Adrenal gland (tissue), 12 donors: ENCODE results near the gene SRM. TPM values are rescaled to one million over a fixed set of nuclear protein-coding genes. Genes with fewer than 3 reads are reported as not detected.
"Not testable (repeated sequence)": the region's sequence is repeated elsewhere in the genome, so short reads cannot be mapped to it uniquely, and the experiment has no call there.

Experiments
- DNase-seq, 7 donors: peaks; one replicate each; pipeline ENCODE4 v3.0.0-alpha.2; 2019 to 2020
- H3K27ac ChIP-seq, 5 donors: fragments of 200-600 bp; sonication (generic) in 4 of 5; 1 replicate in 3 of 5; 2 replicates in 2 of 5; pipeline versions ENCODE4 v1.5.1 to v1.8.0; 2016 to 2020; ENCODE audit warnings: mild to moderate bottlenecking in 1 of 5
- H3K27me3 ChIP-seq: fragments of 200-600 bp; 2 replicates; pipeline ENCODE4 v1.8.0; 2021
- H3K36me3 ChIP-seq, 2 donors: fragments of 200-600 bp; replicated peaks in 1 of 2; 1 replicate in 1 of 2; 2 replicates in 1 of 2; pipeline versions ENCODE4 v1.5.1 to v1.8.0; 2018 to 2022
- H3K4me1 ChIP-seq, 2 donors: fragments of 200-600 bp; replicated peaks in 1 of 2; 1 replicate in 1 of 2; 2 replicates in 1 of 2; pipeline versions ENCODE4 v1.5.1 to v1.8.0; 2018 to 2021
- H3K4me3 ChIP-seq, 4 donors: fragments of 200-600 bp; sonication (generic) in 3 of 4; one replicate each; pipeline ENCODE4 v1.5.1; 2016 to 2018
- H3K9me3 ChIP-seq, 3 donors: fragments of 200-600 bp; sonication (generic) in 1 of 3; replicated peaks in 1 of 3; 1 replicate in 2 of 3; 2 replicates in 1 of 3; pipeline versions ENCODE4 v1.5.1 to v1.8.0; 2016 to 2021
- POLR2A ChIP-seq, 2 donors: fragments of 450-650 bp; IDR thresholded peaks; one replicate each; pipeline ENCODE4 v1.6.1; 2017; ENCODE audit warnings: antibody characterized with exemption in 2 of 2, mild to moderate bottlenecking in 2 of 2, moderate library complexity in 1 of 2
- WGBS, 4 donors: extraction: QIAGEN DNeasy Blood & Tissue Kit in 2 of 4; methylation state at CpG; one replicate each; pipeline versions ENCODE4 v1.1.5 to v1.1.7; 2013 to 2017; 5-methylcytosine and 5-hydroxymethylcytosine counted together
- intact Hi-C, 2 donors: fragments of 100-400 bp; cut with DNase I; formaldehyde crosslinking; loops; one replicate each; pipeline versions ENCODE4 v1.14.1 to v1.15.0; 2022 to 2023
- polyA plus RNA-seq, 3 donors: library from polyadenylated mRNA; stranded (reverse); fragments of 200-250 nt in 2 of 3; fragments of 350-450 nt in 1 of 3; fragmentation: Illumina TruSeq in 1 of 3; extraction: RNeasy Lipid Tissue Mini Kit (QIAGEN cat#74804) in 1 of 3; gene quantifications; one replicate each; pipeline ENCODE4 v1.2.3, GENCODE V29; 2013 to 2014
- total RNA-seq, 9 donors: library from RNA; depleted of rRNA in 4 of 9; stranded (reverse); fragments of >200 nt in 4 of 9; fragments of 120-200 nt in 1 of 9; fragmentation: NEBNext Ultra II Directional in 1 of 9; extraction: Animal tissue kit (Norgen Biotek cat#: 25700) in 1 of 9; gene quantifications; one replicate each; pipeline versions ENCODE4 v1.1.0 to v1.2.4, GENCODE V29; 2013 to 2023
- TF ChIP-seq, protein P1 (sequence below), 6 experiments: fragments of 450-650 bp in 4 of 6; fragments of 200-600 bp in 2 of 6; sonication (generic) in 1 of 6; IDR thresholded peaks; 1 replicate in 5 of 6; 2 replicates in 1 of 6; pipeline versions ENCODE4 v1.5.1 to v1.8.0; 2016 to 2021; ENCODE audit warnings: antibody characterized with exemption in 6 of 6, mild to moderate bottlenecking in 2 of 6, moderate library complexity in 1 of 6
- donor health status: healthy with polysubstance abuse.
- donor health status: Bipolar disorder and iron deficiency.
- donor health status: DM: yes; HTN: yes; CAD: no.
- donor health status: DM: no; HTN: no; CAD: no.
- donor health status: DM: no; HTN: no; CAD: no.
- donor health status: DM: yes; HTN: yes; CAD: no.

The SRM gene
- total and polyA plus RNA-seq, 12 donors, result 14.9 to 243 (median 54.5) TPM

DNA sequence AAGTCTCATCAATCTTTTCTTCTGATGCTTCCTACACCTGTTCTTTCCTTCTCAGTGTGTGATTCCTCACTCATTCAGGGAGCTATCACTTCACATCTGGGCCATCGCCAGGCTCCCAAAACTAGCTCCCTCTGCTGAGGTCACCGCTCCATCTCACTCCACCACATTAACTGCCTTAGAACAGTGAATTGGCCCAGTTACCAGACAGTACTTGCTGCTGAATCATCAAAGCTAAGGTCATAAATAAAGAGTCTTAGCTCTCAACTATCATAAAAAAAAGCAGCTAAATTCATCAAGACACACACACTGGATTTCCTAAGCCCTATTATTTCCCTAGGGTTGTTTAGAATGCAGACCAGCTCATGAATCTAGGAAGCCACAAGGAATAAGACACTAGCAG is 18.8 kb upstream of the SRM start:
- Histone ChIP-seq H3K9me3 (no peaks in the 10 kb centered on the region), H3K4me1 (peaks cover 0 to 5% of the 10 kb centered on the region in 2 donors), H3K4me3 (no peak overlapping the region), H3K27ac (peak overlapping the region in 2 of 5 donors; percentile 3 to 33), H3K36me3 (peaks cover 0 to 83% of the 10 kb centered on the region in 2 donors), H3K27me3 (no peaks in the 10 kb centered on the region)
- TF ChIP-seq, protein P1, sequence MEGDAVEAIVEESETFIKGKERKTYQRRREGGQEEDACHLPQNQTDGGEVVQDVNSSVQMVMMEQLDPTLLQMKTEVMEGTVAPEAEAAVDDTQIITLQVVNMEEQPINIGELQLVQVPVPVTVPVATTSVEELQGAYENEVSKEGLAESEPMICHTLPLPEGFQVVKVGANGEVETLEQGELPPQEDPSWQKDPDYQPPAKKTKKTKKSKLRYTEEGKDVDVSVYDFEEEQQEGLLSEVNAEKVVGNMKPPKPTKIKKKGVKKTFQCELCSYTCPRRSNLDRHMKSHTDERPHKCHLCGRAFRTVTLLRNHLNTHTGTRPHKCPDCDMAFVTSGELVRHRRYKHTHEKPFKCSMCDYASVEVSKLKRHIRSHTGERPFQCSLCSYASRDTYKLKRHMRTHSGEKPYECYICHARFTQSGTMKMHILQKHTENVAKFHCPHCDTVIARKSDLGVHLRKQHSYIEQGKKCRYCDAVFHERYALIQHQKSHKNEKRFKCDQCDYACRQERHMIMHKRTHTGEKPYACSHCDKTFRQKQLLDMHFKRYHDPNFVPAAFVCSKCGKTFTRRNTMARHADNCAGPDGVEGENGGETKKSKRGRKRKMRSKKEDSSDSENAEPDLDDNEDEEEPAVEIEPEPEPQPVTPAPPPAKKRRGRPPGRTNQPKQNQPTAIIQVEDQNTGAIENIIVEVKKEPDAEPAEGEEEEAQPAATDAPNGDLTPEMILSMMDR (IDR thresholded peaks at IDR 0.05), result no peak
- TF ChIP-seq POLR2A (IDR thresholded peaks at IDR 0.05), result no peak
- peak; percentile 44 to 83 (median 76) for DNase-seq
- 54 to 72% (median 60%) methylated on average over 2 of the region's 2 CpGs for WGBS, 4 donors
- intact Hi-C loops, result no loop called here

DNA sequence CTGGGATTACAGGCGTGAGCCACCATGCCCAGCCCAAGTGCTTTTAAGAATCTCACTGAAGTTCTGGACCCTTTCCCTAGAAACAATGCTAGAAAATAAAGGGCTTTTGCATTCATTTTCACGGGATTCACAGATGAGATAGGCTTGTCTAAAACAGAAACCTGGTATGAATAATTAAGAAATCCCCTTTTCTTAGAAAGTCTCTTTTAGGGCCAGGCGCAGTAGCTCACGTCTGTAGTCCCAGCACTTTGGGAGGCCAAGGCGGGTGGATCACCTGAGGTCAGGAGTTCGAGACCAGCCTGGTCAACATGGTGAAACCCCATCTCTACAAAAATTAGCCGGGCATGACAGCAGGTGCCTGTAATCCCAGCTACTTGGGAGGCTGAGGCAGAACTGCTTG is 13.6 kb upstream of the SRM start:
- H3K4me1 ChIP-seq, H3K4me3 ChIP-seq, H3K27ac ChIP-seq, intact Hi-C loops, H3K27me3 ChIP-seq, H3K9me3 ChIP-seq: not testable (repeated sequence)
- 92 to 97% (median 93%) methylated on average over 7 of the region's 7 CpGs for WGBS, 4 donors
- DNase-seq, result peak in 1 of 7 donors; percentile 14
- H3K36me3 ChIP-seq, result peaks cover 0 to 95% of the 10 kb centered on the region in 2 donors

DNA sequence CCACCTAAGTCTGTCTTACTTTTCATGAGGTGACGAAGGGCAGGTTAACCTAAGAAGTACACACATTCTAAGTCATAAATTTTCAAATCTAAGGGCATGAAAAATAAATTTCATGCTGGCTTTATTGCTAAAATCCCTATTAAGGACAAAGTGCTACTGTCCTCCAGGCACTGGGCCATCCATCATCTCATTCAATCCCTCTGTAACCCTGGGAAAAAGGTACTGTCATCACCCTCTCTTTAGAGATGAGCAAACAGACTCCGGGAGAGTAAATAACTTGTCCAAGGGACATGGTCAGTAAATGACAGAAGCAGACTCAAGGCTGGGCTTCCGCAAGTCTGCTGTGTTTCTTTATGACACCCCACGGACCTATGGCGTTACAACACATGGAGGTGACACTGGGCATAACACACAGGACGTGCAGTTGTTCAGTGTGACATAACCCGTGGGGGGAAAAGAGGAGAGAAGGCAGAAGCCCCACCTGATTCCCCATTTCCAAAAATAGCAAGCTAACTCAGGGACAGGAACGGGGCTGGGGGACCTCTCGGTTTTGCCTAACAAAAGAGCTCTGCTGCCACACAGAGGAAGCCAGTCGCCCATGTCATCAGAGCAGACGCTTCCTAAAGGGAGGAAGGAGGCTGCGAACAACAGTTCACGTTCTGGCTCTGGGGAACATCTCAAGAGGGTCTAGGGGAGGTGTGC is 12.5 kb upstream of the SRM start:
- intact Hi-C loops, result no loop called here
- DNase-seq, result peak in 1 of 7 donors; percentile 15
- H3K36me3 ChIP-seq, result peaks cover 0 to 99% of the 10 kb centered on the region in 2 donors
- WGBS, 4 donors, result 72 to 89% (median 73%) methylated on average over 13 of the region's 13 CpGs
- H3K4me1 ChIP-seq, result no peaks in the 10 kb centered on the region
- H3K9me3 ChIP-seq, result no peaks in the 10 kb centered on the region
- no peak overlapping the region for H3K4me3 ChIP-seq
- TF ChIP-seq, protein P1 (IDR thresholded peaks at IDR 0.05), result no peak
- TF ChIP-seq POLR2A (IDR thresholded peaks at IDR 0.05), result no peak
- H3K27me3 ChIP-seq, result no peaks in the 10 kb centered on the region
- no peak overlapping the region for H3K27ac ChIP-seq

DNA sequence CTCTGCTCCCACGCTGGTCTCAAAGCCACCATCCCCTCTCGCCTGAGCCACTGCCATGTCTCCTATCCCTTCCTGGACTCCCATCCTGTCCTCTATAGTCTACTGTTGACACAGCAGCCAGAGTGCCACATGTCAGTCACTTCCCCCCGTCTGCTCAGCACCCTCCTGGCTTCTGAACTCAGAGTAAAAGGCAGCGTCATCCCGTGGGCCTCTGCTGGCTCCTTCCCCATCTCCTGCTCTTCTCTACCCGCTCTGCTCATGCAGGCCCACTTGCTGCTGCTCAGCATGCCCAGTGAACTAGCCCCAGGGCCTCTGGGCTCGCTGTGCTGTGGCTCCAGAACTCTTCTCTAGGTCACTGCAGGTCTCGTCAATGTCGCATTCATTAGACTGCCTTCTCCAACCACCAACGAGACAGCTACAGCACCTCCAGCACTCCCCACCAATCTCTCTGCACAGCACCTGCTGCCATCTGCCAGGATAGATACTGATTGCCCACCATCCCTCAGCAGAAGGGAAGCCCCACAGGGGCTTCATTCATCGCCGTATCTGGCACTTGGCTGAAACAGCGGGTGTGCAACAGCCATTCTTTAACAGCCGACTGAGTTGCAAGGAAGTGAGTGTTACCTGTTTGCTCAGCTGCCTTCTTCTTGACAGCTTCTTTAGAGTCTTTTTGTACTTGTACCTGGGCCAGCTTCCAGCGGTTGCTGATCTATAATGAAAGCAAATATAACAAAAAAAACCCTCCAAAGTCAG is 11.8 kb upstream of the SRM start:
- TF ChIP-seq, protein P1 (IDR thresholded peaks at IDR 0.05), result no peak
- no peak for TF ChIP-seq POLR2A (IDR thresholded peaks at IDR 0.05)
- WGBS, 4 donors, result 76 to 89% (median 82%) methylated on average over 13 to 15 of the region's 15 CpGs
- intact Hi-C loops, result no loop called here

More for the DNA sequence above, 11.8 kb upstream of the SRM start:
- Histone ChIP-seq H3K36me3 (peaks cover 0 to 97% of the 10 kb centered on the region in 2 donors), H3K4me1 (no peaks in the 10 kb centered on the region), H3K9me3 (no peaks in the 10 kb centered on the region), H3K4me3 (no peak overlapping the region), H3K27ac (no peak overlapping the region), H3K27me3 (no peaks in the 10 kb centered on the region)
- peak in 2 of 7 donors; percentile 6 to 52 for DNase-seq
